Measurements from ENCODE around the gene WDR13. TPM values are rescaled to one million over a fixed set of nuclear protein-coding genes. Genes with fewer than 3 reads are reported as not detected.
A peak's percentile ranks its signal among the peaks of the same experiment; 100 is the strongest.
"Not testable (repeated sequence)": the region's sequence is repeated elsewhere in the genome, so short reads cannot be mapped to it uniquely, and the experiment has no call there.

WDR13 gene
- 100 to 1,000 TPM in 3 of 4 donors, 10 to 100 TPM in 1; 96.5 to 238 (median 184) TPM for total RNA-seq

- H3K27me3 ChIP-seq: no peaks in the 10 kb centered on the region
- DNase-seq: peak; percentile 94
- peak within 1 kb of the TSS; percentile 90 to 99 (median 96) for H3K27ac ChIP-seq
- peak within 1 kb of the TSS; percentile 46 to 60 (median 58) for H3K4me3 ChIP-seq
- intact Hi-C loops (cut with DNase I; ENCODE audit: low total_unique reads) (no loop called here), in situ Hi-C loops (cut with MboI; ENCODE audit: low pct_ligation_motif_present in 1 of 4, low pct_unique_long_range_greater_than_20kb in 1 of 4, low sequenced_read_pairs in 3 of 4) (no loop called here)
- TF ChIP-seq POLR2A (IDR thresholded peaks at IDR 0.05): peak; percentile 75
- peak; percentile 42 to 80 (median 78) for TF ChIP-seq POLR2AphosphoS5 (IDR thresholded peaks at IDR 0.05)
- TF ChIP-seq EP300 (IDR thresholded peaks at IDR 0.05; ENCODE audit: low read depth): no peak
- H3K9me3 ChIP-seq: no peaks in the 10 kb centered on the region
- 57% methylated on average over 62 of the region's 62 CpGs; no CpG with 5 or more reads in 1 of the 2 donors for WGBS, 2 donors (ENCODE audit: low coverage in 1 of 2)
- peaks cover 0 to 5% (median 2%) of the 10 kb centered on the region in 4 donors for H3K36me3 ChIP-seq
- peaks cover 0 to 12% (median 3%) of the 10 kb centered on the region in 4 donors for H3K4me1 ChIP-seq
Measured at GRCh38 chrX:48597353-48598264, at the start of gene WDR13. WDR13 (plus strand) TSS chrX:48597492; CDS start chrX:48597997, 505 bp downstream.

- no peaks in the 10 kb centered on the region for H3K9me3 ChIP-seq
- no peak overlapping the region for H3K4me3 ChIP-seq
- DNase-seq: no peak
- H3K4me1 ChIP-seq: no peaks in the 10 kb centered on the region
- H3K27me3 ChIP-seq: no peaks in the 10 kb centered on the region
- in situ Hi-C loops (cut with MboI; ENCODE audit: low pct_ligation_motif_present in 1 of 4, low pct_unique_long_range_greater_than_20kb in 1 of 4, low sequenced_read_pairs in 3 of 4) (no loop called here), intact Hi-C loops (cut with DNase I; ENCODE audit: low total_unique reads) (no loop called here)
- TF ChIP-seq POLR2A (IDR thresholded peaks at IDR 0.05) (no peak), CTCF (IDR thresholded peaks at IDR 0.05) (no peak), POLR2AphosphoS5 (IDR thresholded peaks at IDR 0.05) (no peak), EP300 (IDR thresholded peaks at IDR 0.05; ENCODE audit: low read depth) (no peak)
- no peaks in the 10 kb centered on the region for H3K36me3 ChIP-seq
- H3K27ac ChIP-seq: no peak overlapping the region
- WGBS, 2 donors (ENCODE audit: low coverage in 1 of 2): 94% methylated on average over 3 of the region's 3 CpGs; no CpG with 5 or more reads in 1 of the 2 donors
Measured at GRCh38 chrX:48548871-48549270, 48.4 kb upstream of the WDR13 start.

GRCh38 chrX:48555731-48556325 lies 41.5 kb upstream of the WDR13 start:
- 91% methylated on average over 9 of the region's 9 CpGs; no CpG with 5 or more reads in 1 of the 2 donors for WGBS, 2 donors (ENCODE audit: low coverage in 1 of 2)
- H3K4me3 ChIP-seq; intact Hi-C loops (cut with DNase I; ENCODE audit: low total_unique reads); H3K4me1 ChIP-seq; H3K36me3 ChIP-seq; DNase-seq; H3K27ac ChIP-seq; in situ Hi-C loops (cut with MboI; ENCODE audit: low pct_ligation_motif_present in 1 of 4, low pct_unique_long_range_greater_than_20kb in 1 of 4, low sequenced_read_pairs in 3 of 4); H3K27me3 ChIP-seq; H3K9me3 ChIP-seq: not testable (repeated sequence)

DNA sequence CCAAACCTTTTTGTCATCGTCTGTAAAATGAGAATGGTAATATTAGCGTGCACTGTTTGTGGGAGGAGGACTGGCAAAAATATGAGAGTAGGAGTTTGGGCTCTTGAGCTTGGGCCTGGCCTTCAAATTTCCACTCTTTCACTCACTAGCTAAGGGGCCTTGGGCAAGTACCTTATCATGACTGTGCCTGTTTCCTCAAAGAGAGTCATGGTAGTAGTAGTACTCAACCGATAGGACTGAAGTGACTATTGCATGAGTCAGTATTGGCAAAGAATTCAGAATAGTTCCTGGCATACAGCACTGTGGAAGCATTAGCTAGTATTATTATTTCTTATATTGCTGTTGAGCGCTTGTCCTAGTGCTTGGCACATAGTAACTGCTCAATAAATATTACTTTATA lies 39.0 kb upstream of the WDR13 start:
- H3K27me3 ChIP-seq: no peaks in the 10 kb centered on the region
- no peak overlapping the region for H3K27ac ChIP-seq
- in situ Hi-C loops (cut with MboI; ENCODE audit: low pct_ligation_motif_present in 1 of 4, low pct_unique_long_range_greater_than_20kb in 1 of 4, low sequenced_read_pairs in 3 of 4): no loop called here
- intact Hi-C loops (cut with DNase I; ENCODE audit: low total_unique reads): no loop called here
- TF ChIP-seq CTCF (IDR thresholded peaks at IDR 0.05) (no peak), POLR2AphosphoS5 (IDR thresholded peaks at IDR 0.05) (no peak), EP300 (IDR thresholded peaks at IDR 0.05; ENCODE audit: low read depth) (no peak), POLR2A (IDR thresholded peaks at IDR 0.05) (no peak)
- DNase-seq: no peak
- no peaks in the 10 kb centered on the region for H3K9me3 ChIP-seq
- H3K4me1 ChIP-seq: no peaks in the 10 kb centered on the region
- H3K36me3 ChIP-seq: peaks cover 0 to 3% (median 0%) of the 10 kb centered on the region in 4 donors
- no peak overlapping the region for H3K4me3 ChIP-seq
- 81% methylated on average over 3 to 4 of the region's 4 CpGs for WGBS, 2 donors (ENCODE audit: low coverage in 1 of 2)

- WGBS, 2 donors (ENCODE audit: low coverage in 1 of 2): 96% methylated on average over 24 of the region's 24 CpGs; no CpG with 5 or more reads in 1 of the 2 donors
- H3K4me3 ChIP-seq: no peak overlapping the region
- no peaks in the 10 kb centered on the region for H3K27me3 ChIP-seq
- TF ChIP-seq EP300 (IDR thresholded peaks at IDR 0.05; ENCODE audit: low read depth) (no peak), POLR2AphosphoS5 (IDR thresholded peaks at IDR 0.05) (no peak), CTCF (IDR thresholded peaks at IDR 0.05) (no peak)
- H3K9me3 ChIP-seq: no peaks in the 10 kb centered on the region
- H3K36me3 ChIP-seq: peaks cover 0 to 3% (median 0%) of the 10 kb centered on the region in 4 donors
- no peak overlapping the region for H3K27ac ChIP-seq
- in situ Hi-C loops (cut with MboI; ENCODE audit: low pct_ligation_motif_present in 1 of 4, low pct_unique_long_range_greater_than_20kb in 1 of 4, low sequenced_read_pairs in 3 of 4): no loop called here
- no peak for DNase-seq
- intact Hi-C loops (cut with DNase I; ENCODE audit: low total_unique reads): no loop called here
- H3K4me1 ChIP-seq: no peaks in the 10 kb centered on the region
Measured at GRCh38 chrX:48559636-48560035, 37.7 kb upstream of the WDR13 start.
